Large intestine (tissue), 3 donors: Measurements from ENCODE around the gene RHOF. TPM values are rescaled to one million over a fixed set of nuclear protein-coding genes. Genes with fewer than 3 reads are reported as not detected.
"Not testable (repeated sequence)": the region's sequence is repeated elsewhere in the genome, so short reads cannot be mapped to it uniquely, and the experiment has no call there.

Source experiments
- DNase-seq, 2 donors: peaks; one replicate each; pipeline versions ENCODE4 v3.0.0 to v3.0.0-alpha.2; 2013
- H3K27ac ChIP-seq: one replicate; pipeline ENCODE4 v1.5.1; 2013; ENCODE audit warnings: low read length
- H3K27me3 ChIP-seq: 2 replicates; pipeline ENCODE4 v1.6.1; 2013; ENCODE audit warnings: low read length; ENCODE audit not compliant: control insufficient read depth, insufficient read depth
- H3K36me3 ChIP-seq: 2 replicates; pipeline ENCODE4 v1.6.1; 2013; ENCODE audit warnings: low read length; ENCODE audit not compliant: control insufficient read depth, insufficient read depth
- H3K4me1 ChIP-seq: one replicate; pipeline ENCODE4 v1.6.1; 2013; ENCODE audit warnings: low read length; ENCODE audit not compliant: control insufficient read depth, insufficient read depth
- H3K4me3 ChIP-seq: one replicate; pipeline ENCODE4 v1.5.1; 2013; ENCODE audit warnings: low read length
- H3K9me3 ChIP-seq: one replicate; pipeline ENCODE4 v1.6.1; 2013; ENCODE audit warnings: mild to moderate bottlenecking, low read depth, low read length, moderate library complexity; ENCODE audit not compliant: control insufficient read depth
- WGBS: methylation state at CpG from one replicate; pipeline ENCODE4 v1.1.5; 2013; ENCODE audit warnings: low lambda C conversion rate; ENCODE audit not compliant: insufficient coverage; 5-methylcytosine and 5-hydroxymethylcytosine counted together
- polyA plus RNA-seq: library from polyadenylated mRNA; unstranded; fragments of 120-200 nt; gene quantifications from one replicate; pipeline ENCODE4 v1.2.1, GENCODE V29; 2013

The RHOF gene
- polyA plus RNA-seq, 1 donor: 53.6 TPM

- H3K4me3 ChIP-seq, DNase-seq, H3K9me3 ChIP-seq, H3K27me3 ChIP-seq: not testable (repeated sequence)
- Histone ChIP-seq H3K36me3 (peaks cover 20% of the 10 kb centered on the region), H3K4me1 (peaks cover 73% of the 10 kb centered on the region), H3K27ac (peak overlapping the region; percentile 94)
- no CpG with 5 or more reads among the region's 8 CpGs for WGBS
Observed at GRCh38 chr12:121790785-121791184, 2.7 kb downstream of the RHOF start.

- H3K36me3 ChIP-seq: peaks cover 12% of the 10 kb centered on the region
- no peaks in the 10 kb centered on the region for H3K27me3 ChIP-seq
- no peak overlapping the region for H3K27ac ChIP-seq
- H3K4me3 ChIP-seq: no peak overlapping the region
- no peak for DNase-seq
- no peaks in the 10 kb centered on the region for H3K9me3 ChIP-seq
- no CpG with 5 or more reads among the region's 28 CpGs for WGBS
- peaks cover 67% of the 10 kb centered on the region for H3K4me1 ChIP-seq
Observed at GRCh38 chr12:121789800-121790728, 3.4 kb downstream of the RHOF start.

GRCh38 chr12:121789233-121789781 lies 4.2 kb downstream of the RHOF start:
- peaks cover 67% of the 10 kb centered on the region for H3K4me1 ChIP-seq
- H3K27me3 ChIP-seq: no peaks in the 10 kb centered on the region
- H3K27ac ChIP-seq: no peak overlapping the region
- H3K4me3 ChIP-seq: no peak overlapping the region
- WGBS: no CpG with 5 or more reads among the region's 13 CpGs
- H3K36me3 ChIP-seq: peaks cover 12% of the 10 kb centered on the region
- DNase-seq: no peak
- no peaks in the 10 kb centered on the region for H3K9me3 ChIP-seq

- no peaks in the 10 kb centered on the region for H3K9me3 ChIP-seq
- H3K4me3 ChIP-seq: no peak overlapping the region
- no peaks in the 10 kb centered on the region for H3K27me3 ChIP-seq
- peak in 1 of 2 donors; percentile 53 for DNase-seq
- no peak overlapping the region for H3K27ac ChIP-seq
- no CpG with 5 or more reads among the region's 7 CpGs for WGBS
- peaks cover 12% of the 10 kb centered on the region for H3K36me3 ChIP-seq
- H3K4me1 ChIP-seq: peaks cover 61% of the 10 kb centered on the region
Observed at GRCh38 chr12:121788176-121788818, 5.2 kb downstream of the RHOF start.

- Histone ChIP-seq H3K27me3 (no peaks in the 10 kb centered on the region), H3K9me3 (no peaks in the 10 kb centered on the region), H3K36me3 (peaks cover 12% of the 10 kb centered on the region), H3K4me3 (no peak overlapping the region), H3K27ac (peak overlapping the region; percentile 78), H3K4me1 (peaks cover 57% of the 10 kb centered on the region)
- no CpG with 5 or more reads among the region's 17 CpGs for WGBS
- no peak for DNase-seq
Observed at GRCh38 chr12:121787063-121788025, 6.1 kb downstream of the RHOF start.

- Histone ChIP-seq H3K36me3 (peaks cover 12% of the 10 kb centered on the region), H3K4me3 (no peak overlapping the region), H3K9me3 (no peaks in the 10 kb centered on the region), H3K27ac (peak overlapping the region; percentile 78), H3K27me3 (no peaks in the 10 kb centered on the region), H3K4me1 (peaks cover 56% of the 10 kb centered on the region)
- peak; percentile 76 to 86 for DNase-seq
- WGBS: no CpG with 5 or more reads among the region's 6 CpGs
Observed at GRCh38 chr12:121786440-121786825, 7.1 kb downstream of the RHOF start.

GRCh38 chr12:121784460-121784859 lies 9.0 kb downstream of the RHOF start:
- DNase-seq: peak in 1 of 2 donors; percentile 44

GRCh38 chr12:121783766-121784165 lies 9.7 kb downstream of the RHOF start:
- DNase-seq: no peak
- Histone ChIP-seq H3K4me1 (peaks cover 37% of the 10 kb centered on the region), H3K36me3 (peaks cover 32% of the 10 kb centered on the region), H3K27ac (no peak overlapping the region), H3K9me3 (no peaks in the 10 kb centered on the region), H3K4me3 (no peak overlapping the region), H3K27me3 (no peaks in the 10 kb centered on the region)
- WGBS: 82% methylated on average over 2 of the region's 6 CpGs

More at GRCh38 chr12:121784460-121784859, 9.0 kb downstream of the RHOF start:
- Histone ChIP-seq H3K27ac (no peak overlapping the region), H3K27me3 (no peaks in the 10 kb centered on the region), H3K4me3 (no peak overlapping the region), H3K4me1 (peaks cover 42% of the 10 kb centered on the region), H3K36me3 (peaks cover 25% of the 10 kb centered on the region), H3K9me3 (no peaks in the 10 kb centered on the region)
- WGBS: 80% methylated on average over 1 of the region's 6 CpGs

GRCh38 chr12:121781998-121782979 lies 11.2 kb downstream of the RHOF start:
- no peak overlapping the region for H3K27ac ChIP-seq
- H3K4me1 ChIP-seq: peaks cover 26% of the 10 kb centered on the region
- no peaks in the 10 kb centered on the region for H3K27me3 ChIP-seq
- no peak overlapping the region for H3K4me3 ChIP-seq
- no peaks in the 10 kb centered on the region for H3K9me3 ChIP-seq
- no peak for DNase-seq
- peaks cover 33% of the 10 kb centered on the region for H3K36me3 ChIP-seq
- no CpG with 5 or more reads among the region's 14 CpGs for WGBS
